ENCODE data around the gene VAC14. TPM values are rescaled to one million over a fixed set of nuclear protein-coding genes. Genes with fewer than 3 reads are reported as not detected.

The VAC14 gene
- total and polyA plus RNA-seq, 2 experiments from 2014 or later, result 27.1 to 32.4 TPM

- no peak overlapping the region for H3K4me3 ChIP-seq
- H2AFZ ChIP-seq, result no peak overlapping the region
- no peak for DNase-seq
- H3K4me1 ChIP-seq (ENCODE audit: insufficient read depth), result peaks cover 20% of the 10 kb centered on the region
- in situ Hi-C loops (cut with MboI), result no loop called here
- no peaks in the 10 kb centered on the region for H3K9me3 ChIP-seq (ENCODE audit: low read depth)
- peaks cover 22% of the 10 kb centered on the region for H3F3A ChIP-seq (ENCODE audit: insufficient read depth)
- H3K36me3 ChIP-seq (ENCODE audit: low read depth), result no peaks in the 10 kb centered on the region
- H3K9me2 ChIP-seq (ENCODE audit: insufficient read depth), result no peaks in the 10 kb centered on the region
- no peak overlapping the region for H3K9ac ChIP-seq
- no peak overlapping the region for H3K27ac ChIP-seq
- H3K4me2 ChIP-seq (ENCODE audit: unreplicated experiment), result no peak overlapping the region
- TF ChIP-seq EZH2 (IDR thresholded peaks at IDR 0.05; ENCODE audit: insufficient read depth, poor library complexity, severe bottlenecking), result no peak
- TF ChIP-seq EZH2phosphoT487 (IDR thresholded peaks at IDR 0.05; ENCODE audit: insufficient read depth, low read depth), result no peak
- H3K27me3 ChIP-seq (replicated peaks; ENCODE audit: insufficient read depth), result no peaks in the 10 kb centered on the region
- no peaks in the 10 kb centered on the region for H3K79me2 ChIP-seq (ENCODE audit: insufficient read depth)
- 40 to 41% methylated on average over 9 of the region's 9 CpGs for WGBS, 2 experiments (ENCODE audit: low coverage in 1 of 2, low lambda C conversion rate in 2 of 2, missing lambda C conversion rate in 2 of 2)
- H4K20me1 ChIP-seq (ENCODE audit: insufficient read depth), result no peaks in the 10 kb centered on the region
These were observed 8.6 kb upstream of the VAC14 start for GRCh38 chr16:70809392-70810060.

- Histone ChIP-seq H3K4me1 (ENCODE audit: insufficient read depth) (peaks cover 26% of the 10 kb centered on the region), H3K4me2 (ENCODE audit: unreplicated experiment) (no peak overlapping the region), H3K4me3 (no peak overlapping the region)
These were observed 7.4 kb upstream of the VAC14 start for GRCh38 chr16:70808371-70808770.

GRCh38 chr16:70805787-70806186, 4.8 kb upstream of the VAC14 start:
- Histone ChIP-seq H3K9me3 (ENCODE audit: low read depth) (no peaks in the 10 kb centered on the region), H3K4me1 (ENCODE audit: insufficient read depth) (peaks cover 26% of the 10 kb centered on the region), H3K4me3 (no peak overlapping the region), H3K27me3 (replicated peaks; ENCODE audit: insufficient read depth) (no peaks in the 10 kb centered on the region), H3F3A (ENCODE audit: insufficient read depth) (peaks cover 33% of the 10 kb centered on the region), H3K9me2 (ENCODE audit: insufficient read depth) (no peaks in the 10 kb centered on the region), H2AFZ (no peak overlapping the region), H3K36me3 (ENCODE audit: low read depth) (no peaks in the 10 kb centered on the region), H3K4me2 (ENCODE audit: unreplicated experiment) (peak overlapping the region; percentile 47), H4K20me1 (ENCODE audit: insufficient read depth) (no peaks in the 10 kb centered on the region), H3K9ac (no peak overlapping the region; the same call in 1 of the 2 replicates), H3K27ac (peak overlapping the region; percentile 78), H3K79me2 (ENCODE audit: insufficient read depth) (no peaks in the 10 kb centered on the region)
- WGBS, 2 experiments (ENCODE audit: low coverage in 1 of 2, low lambda C conversion rate in 2 of 2, missing lambda C conversion rate in 2 of 2), result 14 to 18% methylated on average over 3 of the region's 3 CpGs
- in situ Hi-C loops (cut with MboI), result no loop called here
- TF ChIP-seq EZH2 (IDR thresholded peaks at IDR 0.05; ENCODE audit: insufficient read depth, poor library complexity, severe bottlenecking), result no peak
- no peak for TF ChIP-seq EZH2phosphoT487 (IDR thresholded peaks at IDR 0.05; ENCODE audit: insufficient read depth, low read depth)
- peak; percentile 85 for DNase-seq

More at GRCh38 chr16:70808371-70808770, 7.4 kb upstream of the VAC14 start:
- H3F3A ChIP-seq (ENCODE audit: insufficient read depth), result peaks cover 30% of the 10 kb centered on the region
- H3K9ac ChIP-seq, result no peak overlapping the region
- H3K9me3 ChIP-seq (ENCODE audit: low read depth), result no peaks in the 10 kb centered on the region
- TF ChIP-seq EZH2 (IDR thresholded peaks at IDR 0.05; ENCODE audit: insufficient read depth, poor library complexity, severe bottlenecking), result no peak
- no peak for TF ChIP-seq EZH2phosphoT487 (IDR thresholded peaks at IDR 0.05; ENCODE audit: insufficient read depth, low read depth)
- DNase-seq, result no peak
- H3K9me2 ChIP-seq (ENCODE audit: insufficient read depth), result no peaks in the 10 kb centered on the region
- no peaks in the 10 kb centered on the region for H3K36me3 ChIP-seq (ENCODE audit: low read depth)
- no peaks in the 10 kb centered on the region for H3K79me2 ChIP-seq (ENCODE audit: insufficient read depth)
- H3K27me3 ChIP-seq (replicated peaks; ENCODE audit: insufficient read depth), result no peaks in the 10 kb centered on the region
- H3K27ac ChIP-seq, result no peak overlapping the region
- H2AFZ ChIP-seq, result no peak overlapping the region
- in situ Hi-C loops (cut with MboI), result no loop called here
- H4K20me1 ChIP-seq (ENCODE audit: insufficient read depth), result no peaks in the 10 kb centered on the region

GRCh38 chr16:70805380-70805779, 4.4 kb upstream of the VAC14 start:
- Histone ChIP-seq H3K4me1 (ENCODE audit: insufficient read depth) (peaks cover 26% of the 10 kb centered on the region), H3K27ac (peak overlapping the region; percentile 78), H3K79me2 (ENCODE audit: insufficient read depth) (peaks cover 3% of the 10 kb centered on the region), H3K36me3 (ENCODE audit: low read depth) (no peaks in the 10 kb centered on the region), H3K9me3 (ENCODE audit: low read depth) (no peaks in the 10 kb centered on the region), H3K4me3 (no peak overlapping the region), H4K20me1 (ENCODE audit: insufficient read depth) (no peaks in the 10 kb centered on the region), H2AFZ (no peak overlapping the region; the same call in 1 of the 2 replicates), H3K9ac (peak overlapping the region; percentile 45; the same call in 1 of the 2 replicates), H3F3A (ENCODE audit: insufficient read depth) (peaks cover 33% of the 10 kb centered on the region), H3K27me3 (replicated peaks; ENCODE audit: insufficient read depth) (no peaks in the 10 kb centered on the region), H3K4me2 (ENCODE audit: unreplicated experiment) (peak overlapping the region; percentile 47), H3K9me2 (ENCODE audit: insufficient read depth) (no peaks in the 10 kb centered on the region)
- TF ChIP-seq EZH2phosphoT487 (IDR thresholded peaks at IDR 0.05; ENCODE audit: insufficient read depth, low read depth) (no peak), EZH2 (IDR thresholded peaks at IDR 0.05; ENCODE audit: insufficient read depth, poor library complexity, severe bottlenecking) (no peak)
- 75 to 82% methylated on average over 6 of the region's 6 CpGs for WGBS, 2 experiments (ENCODE audit: low coverage in 1 of 2, low lambda C conversion rate in 2 of 2, missing lambda C conversion rate in 2 of 2)
- no peak for DNase-seq
- in situ Hi-C loops (cut with MboI), result no loop called here

Measured in GM23248 (cell line).